HFF-Myc (cell line): ENCODE results near the gene IL1RAPL2.
"Not testable (repeated sequence)": the region's sequence is repeated elsewhere in the genome, so short reads cannot be mapped to it uniquely, and the experiment has no call there.

Experiments
- DNase-seq: peaks from one replicate; pipeline ENCODE4 v3.0.0-alpha.2; 2011; ENCODE audit warnings: low read depth; ENCODE audit errors: extremely low read depth
- H3K4me3 ChIP-seq: replicated peaks from 2 replicates; pipeline ENCODE4 v1.5.1; 2011; ENCODE audit warnings: low read depth, mild to moderate bottlenecking, control low read depth, low read length
- CTCF ChIP-seq: IDR thresholded peaks from 2 replicates; pipeline ENCODE4 v1.5.1; 2012; ENCODE audit warnings: mild to moderate bottlenecking, low read depth, low read length, control low read depth; ENCODE audit errors: missing control alignments

IL1RAPL2 gene

DNA sequence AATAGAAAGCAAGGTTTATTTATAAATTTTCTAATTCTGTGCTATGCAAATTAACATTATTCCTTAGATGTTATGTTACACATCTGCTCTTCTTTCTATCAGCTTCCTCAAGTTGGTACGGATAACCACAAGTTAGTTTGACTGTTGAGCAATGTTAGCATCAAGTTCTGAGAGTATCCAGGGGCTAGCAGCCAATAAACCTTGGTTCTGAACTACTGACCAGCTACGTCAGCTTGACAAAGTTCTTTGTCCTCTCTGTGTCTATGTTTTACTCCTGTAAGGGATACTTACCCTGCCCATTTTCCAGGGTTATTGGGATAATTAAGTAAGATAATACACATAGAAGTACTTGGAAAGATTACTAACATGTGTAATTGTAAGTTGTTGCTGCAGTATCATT lies 662.6 kb downstream of the IL1RAPL2 start:
- TF ChIP-seq CTCF: no peak
- H3K4me3 ChIP-seq: no peak overlapping the region
- no peak for DNase-seq

- TF ChIP-seq CTCF: no peak
- DNase-seq: no peak
- H3K4me3 ChIP-seq: no peak overlapping the region
These were observed 663.1 kb downstream of the IL1RAPL2 start for GRCh38 chrX:105229146-105229545.

DNA sequence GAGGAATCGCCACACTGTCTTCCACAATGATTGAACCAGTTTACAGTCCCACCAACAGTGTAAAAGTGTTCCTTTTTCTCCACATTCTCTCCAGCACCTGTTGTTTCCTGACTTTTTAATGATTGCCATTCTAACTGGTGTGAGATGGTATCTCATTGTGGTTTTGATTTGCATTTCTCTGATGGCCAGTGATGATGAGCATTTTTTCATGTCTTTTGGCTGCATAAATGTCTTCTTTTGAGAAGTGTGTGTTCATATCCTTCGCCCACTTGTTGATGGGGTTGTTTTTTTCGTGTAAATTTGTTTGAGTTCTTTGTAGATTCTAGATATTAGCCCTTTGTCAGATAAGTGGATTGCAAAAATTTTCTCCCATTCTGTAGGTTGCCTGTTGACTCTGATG lies 671.4 kb downstream of the IL1RAPL2 start:
- not testable (repeated sequence) for H3K4me3 ChIP-seq, DNase-seq

GRCh38 chrX:105241056-105241455 lies 675.1 kb downstream of the IL1RAPL2 start:
- no peak overlapping the region for H3K4me3 ChIP-seq
- TF ChIP-seq CTCF: no peak
- DNase-seq: no peak

DNA sequence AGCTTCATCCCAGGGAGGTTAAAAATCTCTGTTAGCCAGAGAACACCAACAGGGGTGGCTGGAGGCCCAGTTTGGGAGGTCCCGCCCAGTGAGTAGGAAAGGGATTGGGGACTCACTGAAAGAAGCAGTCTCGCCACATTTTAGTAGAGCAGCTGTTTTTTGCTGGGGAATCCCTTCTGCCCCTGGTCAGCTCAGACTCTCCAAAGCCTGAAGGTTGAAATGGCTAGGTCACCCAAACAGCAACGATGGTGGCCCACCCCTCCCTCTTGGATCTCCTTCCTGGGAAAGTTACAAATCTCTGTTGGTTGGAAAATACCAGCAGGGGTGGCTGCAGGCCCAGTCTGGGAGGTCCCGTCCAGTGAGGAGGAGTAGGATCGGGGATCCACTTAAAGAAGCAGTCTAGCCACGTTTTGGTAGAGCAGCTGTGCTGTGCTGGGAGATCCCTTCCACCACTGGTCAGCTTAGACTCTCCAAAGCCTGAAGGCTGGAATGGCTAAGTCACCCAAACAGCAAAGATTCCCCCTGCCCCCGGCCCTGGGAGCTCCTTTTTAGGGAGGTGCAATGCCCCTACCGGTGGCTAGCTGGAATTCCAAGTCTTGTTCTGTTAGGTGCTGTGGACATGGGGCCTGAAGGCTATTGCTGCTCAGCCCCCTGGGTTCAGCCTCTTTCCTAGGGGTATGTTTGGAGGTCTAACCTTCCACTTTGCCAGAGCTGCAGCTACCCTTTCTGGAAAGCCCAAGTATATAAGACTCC lies 694.5 kb downstream of the IL1RAPL2 start:
- no peak for DNase-seq
- TF ChIP-seq CTCF: no peak
- no peak overlapping the region for H3K4me3 ChIP-seq

GRCh38 chrX:105263171-105263570 lies 697.2 kb downstream of the IL1RAPL2 start:
- no peak for TF ChIP-seq CTCF
- no peak for DNase-seq
- no peak overlapping the region for H3K4me3 ChIP-seq

GRCh38 chrX:105263801-105264200 lies 697.8 kb downstream of the IL1RAPL2 start:
- H3K4me3 ChIP-seq: no peak overlapping the region
- TF ChIP-seq CTCF: no peak
- no peak for DNase-seq
